PFSK-1 (cell line): ENCODE measurements around the gene ZFP3.

ENCODE experiments used
- FOXP2 ChIP-seq: optimal IDR thresholded peaks from 2 replicates; pipeline ENCODE3; 2011; ENCODE audit warnings: borderline replicate concordance, control low read depth, inconsistent platforms; ENCODE audit not compliant: insufficient read depth; ENCODE audit errors: extremely low read length, extremely low read depth
- POLR2AphosphoS5 ChIP-seq: IDR thresholded peaks from 2 replicates; pipeline ENCODE4 v1.6.1; 2012; ENCODE audit warnings: low read depth, mild to moderate bottlenecking, control low read depth, low read length, moderate library complexity
- REST ChIP-seq, 2 experiments: IDR thresholded peaks; 2 replicates each; pipeline versions ENCODE4 v1.6.1 to v1.8.0; 2011 to 2012; ENCODE audit warnings: low read depth in 2 of 2, low read length in 2 of 2, control low read depth in 1 of 2, inconsistent platforms in 1 of 2, mild to moderate bottlenecking in 1 of 2, moderate library complexity in 1 of 2; ENCODE audit not compliant: insufficient read depth in 1 of 2
- SIN3A ChIP-seq: IDR thresholded peaks from 2 replicates; pipeline ENCODE4 v1.6.1; 2012; ENCODE audit warnings: mild to moderate bottlenecking, low read length, moderate library complexity, borderline replicate concordance; ENCODE audit not compliant: insufficient read depth
- TAF1 ChIP-seq: IDR thresholded peaks from 2 replicates; pipeline ENCODE4 v1.6.1; 2012; ENCODE audit warnings: low read length, control low read depth, borderline replicate concordance; ENCODE audit not compliant: insufficient read depth

Gene ZFP3

GRCh38 chr17:5065227-5065744 is 13.0 kb upstream of the ZFP3 start:
- TF ChIP-seq TAF1 (no peak), SIN3A (no peak), FOXP2 (no peak), POLR2AphosphoS5 (no peak), REST (IDR thresholded peaks at IDR 0.05; ENCODE audit: insufficient read depth in 1 of 2, low read depth in 2 of 2, low read length in 2 of 2) (no peak)

- TF ChIP-seq SIN3A (no peak), POLR2AphosphoS5 (no peak), TAF1 (no peak), REST (IDR thresholded peaks at IDR 0.05; ENCODE audit: insufficient read depth in 1 of 2, low read depth in 2 of 2, low read length in 2 of 2) (no peak), FOXP2 (no peak)
Measured at GRCh38 chr17:5068236-5068635, 10.0 kb upstream of the ZFP3 start.

GRCh38 chr17:5069724-5070123 is 8.5 kb upstream of the ZFP3 start:
- TF ChIP-seq SIN3A (no peak), TAF1 (no peak), FOXP2 (no peak), POLR2AphosphoS5 (no peak), REST (IDR thresholded peaks at IDR 0.05; ENCODE audit: insufficient read depth in 1 of 2, low read depth in 2 of 2, low read length in 2 of 2) (no peak)

GRCh38 chr17:5077781-5078105 is 524 bp upstream of the ZFP3 start:
- no peak for TF ChIP-seq POLR2AphosphoS5
- no peak for TF ChIP-seq SIN3A
- no peak for TF ChIP-seq FOXP2
- TF ChIP-seq TAF1, result no peak
- TF ChIP-seq REST (IDR thresholded peaks at IDR 0.05; ENCODE audit: insufficient read depth in 1 of 2, low read depth in 2 of 2, low read length in 2 of 2), result no peak

GRCh38 chr17:5080591-5080990 is 2.3 kb downstream of the ZFP3 start:
- TF ChIP-seq FOXP2 (no peak), TAF1 (no peak), SIN3A (no peak), POLR2AphosphoS5 (no peak), REST (IDR thresholded peaks at IDR 0.05; ENCODE audit: insufficient read depth in 1 of 2, low read depth in 2 of 2, low read length in 2 of 2) (no peak)
